ENCODE measurements around the gene NGDN. TPM values are rescaled to one million over a fixed set of nuclear protein-coding genes. Genes with fewer than 3 reads are reported as not detected.

The NGDN gene
- total and polyA plus RNA-seq, 4 donors, result 18.2 to 26.9 (median 22.9) TPM

DNA sequence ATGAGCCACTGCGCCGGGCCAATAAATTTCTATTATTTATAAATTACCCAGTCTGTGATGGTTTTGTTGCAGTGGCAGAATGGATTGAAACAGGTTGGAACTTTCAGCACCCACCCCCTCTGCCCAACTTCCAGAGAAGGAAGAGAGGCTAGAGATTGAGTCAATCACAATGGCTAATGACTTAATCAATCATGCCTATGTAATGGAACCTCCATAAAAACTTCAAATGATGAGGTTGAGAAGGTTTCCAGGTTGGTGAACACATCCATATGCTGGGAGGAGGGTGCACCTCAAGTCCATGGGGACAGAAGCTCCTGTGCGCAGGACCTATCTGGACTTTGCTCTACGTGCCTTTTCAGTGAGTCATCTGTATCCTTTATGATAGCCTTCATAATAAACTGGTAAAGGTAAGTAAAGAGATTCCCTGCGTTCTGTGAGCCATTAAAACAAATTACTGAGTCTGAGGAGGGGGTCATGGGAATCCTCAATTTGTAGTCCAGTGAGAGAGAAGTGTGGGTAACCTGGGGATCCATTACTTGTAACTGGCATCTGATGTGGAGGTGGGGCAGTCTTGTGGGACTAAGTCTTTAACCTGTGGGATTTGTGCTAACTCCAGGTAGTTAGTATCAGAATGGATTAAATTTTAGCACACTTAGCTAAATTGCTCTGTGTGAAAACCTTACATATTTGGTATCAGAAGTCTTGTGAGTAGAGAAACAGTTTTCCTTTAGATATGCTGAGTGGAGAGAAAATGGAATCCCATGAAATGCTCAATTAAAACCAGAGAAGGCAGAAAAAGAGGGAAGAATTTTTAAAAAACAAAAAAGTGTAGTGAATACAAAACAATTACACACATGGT lies 11.7 kb upstream of the NGDN start:
- no peak for DNase-seq (ENCODE audit: low spot score)
- H3K27me3 ChIP-seq (ENCODE audit: control insufficient read depth in 4 of 4, insufficient read depth in 4 of 4, low read length in 3 of 4), result peaks cover 0 to 6% (median 0%) of the 10 kb centered on the region in 4 donors
- no peak for TF ChIP-seq RXRA (IDR thresholded peaks at IDR 0.05)
- TF ChIP-seq GABPA (IDR thresholded peaks at IDR 0.05 in 1 of 2, conservative IDR thresholded peaks at IDR 0.05 in 1 of 2), result no peak
- no peak for TF ChIP-seq TAF1 (conservative IDR thresholded peaks at IDR 0.05)
- TF ChIP-seq JUND (IDR thresholded peaks at IDR 0.05), result no peak
- no peak for TF ChIP-seq RAD21 (IDR thresholded peaks at IDR 0.05)
- no peak for TF ChIP-seq SP1 (IDR thresholded peaks at IDR 0.05)
- TF ChIP-seq, protein P1, sequence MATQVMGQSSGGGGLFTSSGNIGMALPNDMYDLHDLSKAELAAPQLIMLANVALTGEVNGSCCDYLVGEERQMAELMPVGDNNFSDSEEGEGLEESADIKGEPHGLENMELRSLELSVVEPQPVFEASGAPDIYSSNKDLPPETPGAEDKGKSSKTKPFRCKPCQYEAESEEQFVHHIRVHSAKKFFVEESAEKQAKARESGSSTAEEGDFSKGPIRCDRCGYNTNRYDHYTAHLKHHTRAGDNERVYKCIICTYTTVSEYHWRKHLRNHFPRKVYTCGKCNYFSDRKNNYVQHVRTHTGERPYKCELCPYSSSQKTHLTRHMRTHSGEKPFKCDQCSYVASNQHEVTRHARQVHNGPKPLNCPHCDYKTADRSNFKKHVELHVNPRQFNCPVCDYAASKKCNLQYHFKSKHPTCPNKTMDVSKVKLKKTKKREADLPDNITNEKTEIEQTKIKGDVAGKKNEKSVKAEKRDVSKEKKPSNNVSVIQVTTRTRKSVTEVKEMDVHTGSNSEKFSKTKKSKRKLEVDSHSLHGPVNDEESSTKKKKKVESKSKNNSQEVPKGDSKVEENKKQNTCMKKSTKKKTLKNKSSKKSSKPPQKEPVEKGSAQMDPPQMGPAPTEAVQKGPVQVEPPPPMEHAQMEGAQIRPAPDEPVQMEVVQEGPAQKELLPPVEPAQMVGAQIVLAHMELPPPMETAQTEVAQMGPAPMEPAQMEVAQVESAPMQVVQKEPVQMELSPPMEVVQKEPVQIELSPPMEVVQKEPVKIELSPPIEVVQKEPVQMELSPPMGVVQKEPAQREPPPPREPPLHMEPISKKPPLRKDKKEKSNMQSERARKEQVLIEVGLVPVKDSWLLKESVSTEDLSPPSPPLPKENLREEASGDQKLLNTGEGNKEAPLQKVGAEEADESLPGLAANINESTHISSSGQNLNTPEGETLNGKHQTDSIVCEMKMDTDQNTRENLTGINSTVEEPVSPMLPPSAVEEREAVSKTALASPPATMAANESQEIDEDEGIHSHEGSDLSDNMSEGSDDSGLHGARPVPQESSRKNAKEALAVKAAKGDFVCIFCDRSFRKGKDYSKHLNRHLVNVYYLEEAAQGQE (IDR thresholded peaks at IDR 0.05), result no peak
- no peak for TF ChIP-seq FOXA1 (IDR thresholded peaks at IDR 0.05)
- TF ChIP-seq YY1 (IDR thresholded peaks at IDR 0.05), result no peak
- TF ChIP-seq NR2F2 (IDR thresholded peaks at IDR 0.05), result no peak
- H3K36me3 ChIP-seq (ENCODE audit: control insufficient read depth in 4 of 4, insufficient read depth in 3 of 4, low read depth in 1 of 4, low read length in 3 of 4), result no peaks in the 10 kb centered on the region
- no peak overlapping the region for H3K27ac ChIP-seq (ENCODE audit: low read depth in 1 of 2, low read length in 2 of 2)
- H3K9ac ChIP-seq (ENCODE audit: low read depth in 1 of 2, low read length in 2 of 2), result no peak overlapping the region
- no peaks in the 10 kb centered on the region for H3K4me1 ChIP-seq (ENCODE audit: control insufficient read depth in 4 of 4, insufficient read depth in 4 of 4, low read length in 3 of 4)
- no peaks in the 10 kb centered on the region for H3K9me3 ChIP-seq (ENCODE audit: control insufficient read depth in 4 of 4, low read length in 3 of 4)
- 75% methylated on average over 5 of the region's 5 CpGs for WGBS
- no peak overlapping the region for H3K4me3 ChIP-seq (ENCODE audit: low read depth in 1 of 3, low read length in 3 of 3)

DNA sequence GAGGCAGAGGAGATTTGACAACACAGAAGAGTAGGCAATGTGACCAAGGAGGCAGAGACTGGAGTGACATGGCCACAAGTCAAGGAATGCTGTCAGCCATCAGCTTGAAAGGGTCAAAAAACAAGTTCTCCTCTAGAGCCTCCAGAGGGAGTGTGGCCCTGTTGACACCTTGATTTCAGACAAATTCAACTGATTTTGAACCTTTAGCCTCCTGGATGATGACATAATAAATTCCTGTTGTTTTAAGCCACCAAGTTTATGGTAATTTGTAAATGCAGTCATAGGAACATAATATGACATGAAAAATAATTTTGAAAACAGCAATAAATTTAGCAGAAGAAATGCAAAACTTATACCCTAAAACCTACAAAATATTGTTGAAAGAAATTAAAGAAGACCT lies 8.5 kb upstream of the NGDN start:
- H3K27ac ChIP-seq (ENCODE audit: low read depth in 1 of 2, low read length in 2 of 2), result no peak overlapping the region
- H3K27me3 ChIP-seq (ENCODE audit: control insufficient read depth in 4 of 4, insufficient read depth in 4 of 4, low read length in 3 of 4), result peaks cover 0 to 6% (median 0%) of the 10 kb centered on the region in 4 donors
- TF ChIP-seq RXRA (IDR thresholded peaks at IDR 0.05) (no peak), GABPA (IDR thresholded peaks at IDR 0.05 in 1 of 2, conservative IDR thresholded peaks at IDR 0.05 in 1 of 2) (no peak), TAF1 (conservative IDR thresholded peaks at IDR 0.05) (no peak), RAD21 (IDR thresholded peaks at IDR 0.05) (no peak), NR2F2 (IDR thresholded peaks at IDR 0.05) (no peak), SP1 (IDR thresholded peaks at IDR 0.05) (no peak), FOXA2 (IDR thresholded peaks at IDR 0.05) (no peak), HNF4G (IDR thresholded peaks at IDR 0.05) (no peak), EGR1 (IDR thresholded peaks at IDR 0.05; ENCODE audit: low read depth in 2 of 2) (no peak)
- TF ChIP-seq, protein P2, sequence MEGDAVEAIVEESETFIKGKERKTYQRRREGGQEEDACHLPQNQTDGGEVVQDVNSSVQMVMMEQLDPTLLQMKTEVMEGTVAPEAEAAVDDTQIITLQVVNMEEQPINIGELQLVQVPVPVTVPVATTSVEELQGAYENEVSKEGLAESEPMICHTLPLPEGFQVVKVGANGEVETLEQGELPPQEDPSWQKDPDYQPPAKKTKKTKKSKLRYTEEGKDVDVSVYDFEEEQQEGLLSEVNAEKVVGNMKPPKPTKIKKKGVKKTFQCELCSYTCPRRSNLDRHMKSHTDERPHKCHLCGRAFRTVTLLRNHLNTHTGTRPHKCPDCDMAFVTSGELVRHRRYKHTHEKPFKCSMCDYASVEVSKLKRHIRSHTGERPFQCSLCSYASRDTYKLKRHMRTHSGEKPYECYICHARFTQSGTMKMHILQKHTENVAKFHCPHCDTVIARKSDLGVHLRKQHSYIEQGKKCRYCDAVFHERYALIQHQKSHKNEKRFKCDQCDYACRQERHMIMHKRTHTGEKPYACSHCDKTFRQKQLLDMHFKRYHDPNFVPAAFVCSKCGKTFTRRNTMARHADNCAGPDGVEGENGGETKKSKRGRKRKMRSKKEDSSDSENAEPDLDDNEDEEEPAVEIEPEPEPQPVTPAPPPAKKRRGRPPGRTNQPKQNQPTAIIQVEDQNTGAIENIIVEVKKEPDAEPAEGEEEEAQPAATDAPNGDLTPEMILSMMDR (IDR thresholded peaks at IDR 0.05; ENCODE audit: low read depth, low read length, missing input control), result no peak
- TF ChIP-seq, protein P3, sequence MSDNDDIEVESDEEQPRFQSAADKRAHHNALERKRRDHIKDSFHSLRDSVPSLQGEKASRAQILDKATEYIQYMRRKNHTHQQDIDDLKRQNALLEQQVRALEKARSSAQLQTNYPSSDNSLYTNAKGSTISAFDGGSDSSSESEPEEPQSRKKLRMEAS (IDR thresholded peaks at IDR 0.05), result no peak
- TF ChIP-seq, protein P4, sequence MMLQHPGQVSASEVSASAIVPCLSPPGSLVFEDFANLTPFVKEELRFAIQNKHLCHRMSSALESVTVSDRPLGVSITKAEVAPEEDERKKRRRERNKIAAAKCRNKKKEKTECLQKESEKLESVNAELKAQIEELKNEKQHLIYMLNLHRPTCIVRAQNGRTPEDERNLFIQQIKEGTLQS (IDR thresholded peaks at IDR 0.05), result no peak
- TF ChIP-seq, protein P5, sequence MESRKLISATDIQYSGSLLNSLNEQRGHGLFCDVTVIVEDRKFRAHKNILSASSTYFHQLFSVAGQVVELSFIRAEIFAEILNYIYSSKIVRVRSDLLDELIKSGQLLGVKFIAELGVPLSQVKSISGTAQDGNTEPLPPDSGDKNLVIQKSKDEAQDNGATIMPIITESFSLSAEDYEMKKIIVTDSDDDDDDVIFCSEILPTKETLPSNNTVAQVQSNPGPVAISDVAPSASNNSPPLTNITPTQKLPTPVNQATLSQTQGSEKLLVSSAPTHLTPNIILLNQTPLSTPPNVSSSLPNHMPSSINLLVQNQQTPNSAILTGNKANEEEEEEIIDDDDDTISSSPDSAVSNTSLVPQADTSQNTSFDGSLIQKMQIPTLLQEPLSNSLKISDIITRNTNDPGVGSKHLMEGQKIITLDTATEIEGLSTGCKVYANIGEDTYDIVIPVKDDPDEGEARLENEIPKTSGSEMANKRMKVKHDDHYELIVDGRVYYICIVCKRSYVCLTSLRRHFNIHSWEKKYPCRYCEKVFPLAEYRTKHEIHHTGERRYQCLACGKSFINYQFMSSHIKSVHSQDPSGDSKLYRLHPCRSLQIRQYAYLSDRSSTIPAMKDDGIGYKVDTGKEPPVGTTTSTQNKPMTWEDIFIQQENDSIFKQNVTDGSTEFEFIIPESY (IDR thresholded peaks at IDR 0.05), result no peak
- no peak for DNase-seq (ENCODE audit: low spot score)
- H3K9ac ChIP-seq (ENCODE audit: low read depth in 1 of 2, low read length in 2 of 2), result no peak overlapping the region
- H3K9me3 ChIP-seq (ENCODE audit: control insufficient read depth in 4 of 4, low read length in 3 of 4), result no peaks in the 10 kb centered on the region
- no peak overlapping the region for H3K4me3 ChIP-seq (ENCODE audit: low read depth in 1 of 3, low read length in 3 of 3)
- no peaks in the 10 kb centered on the region for H3K4me1 ChIP-seq (ENCODE audit: control insufficient read depth in 4 of 4, insufficient read depth in 4 of 4, low read length in 3 of 4)
- no peaks in the 10 kb centered on the region for H3K36me3 ChIP-seq (ENCODE audit: control insufficient read depth in 4 of 4, insufficient read depth in 3 of 4, low read depth in 1 of 4, low read length in 3 of 4)

Measured in liver (tissue), 9 donors.